Lower lobe of right lung (tissue), 2 donors: ENCODE data around the gene RAPGEF5. TPM values are rescaled to one million over a fixed set of nuclear protein-coding genes. Genes with fewer than 3 reads are reported as not detected.
A peak's percentile ranks its signal among the peaks of the same experiment; 100 is the strongest.

Experiments used
- ATAC-seq, 2 donors: fragments of 200-7000 bp; cut with Tn5 transposase; one replicate each; pipeline ENCODE4 v1.9.1; 2020 to 2022; ENCODE audit warnings: mild to moderate bottlenecking in 2 of 2, moderate library complexity in 2 of 2
- DNase-seq: peaks from one replicate; pipeline ENCODE4 v3.0.0-alpha.2; 2020
- H3K27ac ChIP-seq: fragments of 200-600 bp; one replicate; pipeline ENCODE4 v1.8.0; 2022
- H3K27me3 ChIP-seq: fragments of 200-600 bp; one replicate; pipeline ENCODE4 v1.8.0; 2022; ENCODE audit warnings: low read depth
- H3K36me3 ChIP-seq: fragments of 200-600 bp; one replicate; pipeline ENCODE4 v1.8.0; 2022; ENCODE audit warnings: mild to moderate bottlenecking
- H3K4me1 ChIP-seq: fragments of 200-600 bp; one replicate; pipeline ENCODE4 v1.8.0; 2022
- H3K4me3 ChIP-seq: fragments of 200-600 bp; one replicate; pipeline ENCODE4 v1.8.0; 2022; ENCODE audit warnings: mild to moderate bottlenecking
- H3K9me3 ChIP-seq: fragments of 200-600 bp; one replicate; pipeline ENCODE4 v1.8.0; 2022
- CTCF ChIP-seq: fragments of 200-600 bp; IDR thresholded peaks from one replicate; pipeline ENCODE4 v1.8.0; 2022; ENCODE audit warnings: antibody characterized with exemption, mild to moderate bottlenecking
- intact Hi-C: fragments of 100-400 bp; cut with DNase I; formaldehyde crosslinking; loops from one replicate; pipeline ENCODE4 v1.11.0; 2022
- total RNA-seq: library from RNA; stranded (reverse); fragmentation: NEBNext Ultra II Directional; extraction: Animal tissue kit (Norgen Biotek cat#: 25700); gene quantifications from one replicate; pipeline ENCODE4 v1.2.1, GENCODE V29; 2021
- donor health status: DM: no; HTN: yes; CAD: no; lungs with severe emphysema.

RAPGEF5 gene
- total RNA-seq, 1 donor from 2014 or later: 85.1 TPM

- Histone ChIP-seq H3K9me3 (no peaks in the 10 kb centered on the region), H3K27me3 (no peaks in the 10 kb centered on the region), H3K27ac (no peak overlapping the region), H3K4me1 (peaks cover 10% of the 10 kb centered on the region), H3K36me3 (peaks cover 13% of the 10 kb centered on the region), H3K4me3 (no peak overlapping the region)
- TF ChIP-seq CTCF: no peak
- DNase-seq (no peak), ATAC-seq (no peak)
- intact Hi-C loops: loop anchor here (5.0 kb wide), 2 partner anchors 178 to 373 kb away; no protein-coding TSS in a partner anchor
These were observed 242.4 kb downstream of the RAPGEF5 start for GRCh38 chr7:22114440-22114981.

GRCh38 chr7:22113041-22113440 is 243.9 kb downstream of the RAPGEF5 start:
- no peak overlapping the region for H3K4me3 ChIP-seq
- no peaks in the 10 kb centered on the region for H3K9me3 ChIP-seq
- H3K4me1 ChIP-seq: peaks cover 10% of the 10 kb centered on the region
- no peak for TF ChIP-seq CTCF
- peaks cover 10% of the 10 kb centered on the region for H3K36me3 ChIP-seq
- intact Hi-C loops: loop anchor here (5.0 kb wide), 2 partner anchors 179 to 374 kb away; no protein-coding TSS in a partner anchor
- DNase-seq: no peak
- ATAC-seq: no peak
- no peaks in the 10 kb centered on the region for H3K27me3 ChIP-seq
- no peak overlapping the region for H3K27ac ChIP-seq

- peaks cover 10% of the 10 kb centered on the region for H3K4me1 ChIP-seq
- H3K4me3 ChIP-seq: no peak overlapping the region
- no peak for TF ChIP-seq CTCF
- no peaks in the 10 kb centered on the region for H3K9me3 ChIP-seq
- intact Hi-C loops: loop anchor here (5.0 kb wide), 2 partner anchors 181 to 376 kb away; no protein-coding TSS in a partner anchor
- no peak overlapping the region for H3K27ac ChIP-seq
- DNase-seq: no peak
- H3K27me3 ChIP-seq: no peaks in the 10 kb centered on the region
- ATAC-seq: no peak
- H3K36me3 ChIP-seq: no peaks in the 10 kb centered on the region
These were observed 245.3 kb downstream of the RAPGEF5 start for GRCh38 chr7:22111661-22112060.

GRCh38 chr7:22110881-22111280 is 246.1 kb downstream of the RAPGEF5 start:
- intact Hi-C loops: loop anchor here (5.0 kb wide), 2 partner anchors 181 to 376 kb away; no protein-coding TSS in a partner anchor
- no peaks in the 10 kb centered on the region for H3K36me3 ChIP-seq
- DNase-seq: no peak
- no peaks in the 10 kb centered on the region for H3K27me3 ChIP-seq
- no peaks in the 10 kb centered on the region for H3K9me3 ChIP-seq
- H3K4me3 ChIP-seq: no peak overlapping the region
- peaks cover 10% of the 10 kb centered on the region for H3K4me1 ChIP-seq
- ATAC-seq: no peak
- H3K27ac ChIP-seq: no peak overlapping the region
- TF ChIP-seq CTCF: no peak

- intact Hi-C loops: loop anchor here (5.0 kb wide), 2 partner anchors 182 to 377 kb away; no protein-coding TSS in a partner anchor
- peak; percentile 69 for TF ChIP-seq CTCF
- Histone ChIP-seq H3K27me3 (no peaks in the 10 kb centered on the region), H3K4me3 (no peak overlapping the region), H3K4me1 (peaks cover 10% of the 10 kb centered on the region), H3K36me3 (no peaks in the 10 kb centered on the region), H3K9me3 (no peaks in the 10 kb centered on the region), H3K27ac (no peak overlapping the region)
- no peak for DNase-seq
- peak; percentile 78 to 84 for ATAC-seq
These were observed 246.6 kb downstream of the RAPGEF5 start for GRCh38 chr7:22110227-22110839.
